DOHH2 (cell line): Measurements from ENCODE around the gene OR4P4.

Experiments used
- H3F3A ChIP-seq: fragments of 200-600 bp; sonication (generic), shearing (Covaris generic); 2 replicates; pipeline ENCODE4 v1.6.0; 2016; ENCODE audit warnings: antibody characterized with exemption, mild to moderate bottlenecking; ENCODE audit not compliant: control insufficient read depth, insufficient read depth
- H3K27ac ChIP-seq: fragments of 200-600 bp; sonication (generic); 2 replicates; pipeline ENCODE4 v1.5.1; 2014; ENCODE audit warnings: low read depth, mild to moderate bottlenecking, low read length, moderate library complexity
- H3K27me3 ChIP-seq: fragments of 200-600 bp; sonication (generic); 2 replicates; pipeline ENCODE4 v1.6.1; 2014; ENCODE audit warnings: mild to moderate bottlenecking, low read length, mixed read lengths; ENCODE audit not compliant: control insufficient read depth
- H3K36me3 ChIP-seq: fragments of 200-600 bp; sonication (generic); 2 replicates; pipeline ENCODE4 v1.6.1; 2014; ENCODE audit warnings: mild to moderate bottlenecking, low read length, moderate library complexity, mixed read lengths; ENCODE audit not compliant: control insufficient read depth
- H3K4me1 ChIP-seq: fragments of 200-600 bp; sonication (generic); 2 replicates; pipeline ENCODE4 v1.6.1; 2014; ENCODE audit warnings: mild to moderate bottlenecking, low read length, mixed read lengths; ENCODE audit not compliant: control insufficient read depth
- H3K4me2 ChIP-seq: fragments of 200-600 bp; sonication (generic); 2 replicates; pipeline ENCODE4 v1.6.0; 2014; ENCODE audit warnings: mild to moderate bottlenecking, low read length, moderate library complexity
- H3K4me3 ChIP-seq: fragments of 200-600 bp; sonication (generic); 2 replicates; pipeline ENCODE4 v1.5.1; 2014; ENCODE audit warnings: mild to moderate bottlenecking, low read length, mixed read lengths
- H3K79me2 ChIP-seq: fragments of 200-600 bp; sonication (generic); 2 replicates; pipeline ENCODE4 v1.6.1; 2014; ENCODE audit warnings: mild to moderate bottlenecking, low read length, mixed read lengths; ENCODE audit not compliant: control insufficient read depth
- H3K9me2 ChIP-seq: fragments of 200-600 bp; sonication (generic); replicated peaks from 2 replicates; pipeline ENCODE4 v1.6.1; 2014; ENCODE audit warnings: mild to moderate bottlenecking, low read length, mixed read lengths; ENCODE audit not compliant: control insufficient read depth
- H3K9me3 ChIP-seq: fragments of 200-600 bp; sonication (generic); 2 replicates; pipeline ENCODE4 v1.6.1; 2014; ENCODE audit warnings: antibody characterized with exemption, low read length, mixed read lengths; ENCODE audit not compliant: control insufficient read depth, insufficient read depth
- H4K20me1 ChIP-seq: fragments of 200-600 bp; sonication (generic); 2 replicates; pipeline ENCODE4 v1.6.0; 2014; ENCODE audit warnings: low read depth, mild to moderate bottlenecking, antibody characterized with exemption, low read length, moderate library complexity; ENCODE audit not compliant: control insufficient read depth, insufficient read depth
- CTCF ChIP-seq: fragments of 200-600 bp; sonication (generic); IDR thresholded peaks from one replicate; pipeline ENCODE4 v1.5.1; 2014; ENCODE audit warnings: antibody characterized with exemption, mild to moderate bottlenecking, low read depth, low read length; ENCODE audit not compliant: poor library complexity, severe bottlenecking
- EZH2phosphoT487 ChIP-seq: fragments of 200-600 bp; sonication (generic); IDR thresholded peaks from 2 replicates; pipeline ENCODE4 v1.6.1; 2017; ENCODE audit warnings: borderline replicate concordance, mild to moderate bottlenecking, antibody characterized with exemption, low read length, moderate library complexity, mixed read lengths

OR4P4 gene

GRCh38 chr11:55634813-55635212 lies at the start of gene OR4P4:
OR4P4 (plus strand) TSS chr11:55635113.
- Histone ChIP-seq H3K9me2 (no peaks in the 10 kb centered on the region; the same call in 1 of the 2 replicates), H3F3A (no peaks in the 10 kb centered on the region), H4K20me1 (no peaks in the 10 kb centered on the region), H3K36me3 (no peaks in the 10 kb centered on the region), H3K9me3 (no peaks in the 10 kb centered on the region), H3K4me2 (no peak within 1 kb of the TSS), H3K4me3 (no peak within 1 kb of the TSS), H3K27me3 (no peaks in the 10 kb centered on the region), H3K79me2 (no peaks in the 10 kb centered on the region), H3K27ac (no peak within 1 kb of the TSS), H3K4me1 (no peaks in the 10 kb centered on the region)
- TF ChIP-seq EZH2phosphoT487 (no peak), CTCF (no peak)

GRCh38 chr11:55607545-55607944 lies 27.4 kb upstream of the OR4P4 start, which contains the start of gene OR4C11:
OR4C11 (minus strand) TSS chr11:55607645; CDS start chr11:55604373, 3,272 bp downstream.
- Histone ChIP-seq H3K9me2 (no peaks in the 10 kb centered on the region), H3K27me3 (no peaks in the 10 kb centered on the region), H3K9me3 (no peaks in the 10 kb centered on the region), H3K4me3 (no peak within 1 kb of the TSS), H3K4me2 (no peak within 1 kb of the TSS), H3K27ac (no peak within 1 kb of the TSS), H3K4me1 (no peaks in the 10 kb centered on the region), H3K36me3 (no peaks in the 10 kb centered on the region), H3F3A (no peaks in the 10 kb centered on the region), H3K79me2 (no peaks in the 10 kb centered on the region), H4K20me1 (no peaks in the 10 kb centered on the region)
- no peak for TF ChIP-seq EZH2phosphoT487
- no peak for TF ChIP-seq CTCF

- Histone ChIP-seq H3K27ac (no peak overlapping the region), H3F3A (no peaks in the 10 kb centered on the region), H3K79me2 (no peaks in the 10 kb centered on the region), H3K36me3 (no peaks in the 10 kb centered on the region), H3K4me1 (no peaks in the 10 kb centered on the region), H3K27me3 (no peaks in the 10 kb centered on the region), H3K9me3 (peaks cover 3% of the 10 kb centered on the region; the same call in 1 of the 2 replicates), H3K4me2 (no peak overlapping the region), H3K9me2 (no peaks in the 10 kb centered on the region), H3K4me3 (no peak overlapping the region), H4K20me1 (no peaks in the 10 kb centered on the region)
- TF ChIP-seq EZH2phosphoT487 = no peak
These were observed 10.4 kb upstream of the OR4P4 start for GRCh38 chr11:55624531-55624930.

- TF ChIP-seq CTCF (no peak), EZH2phosphoT487 (no peak)
- H3F3A ChIP-seq = no peaks in the 10 kb centered on the region
- no peaks in the 10 kb centered on the region for H3K36me3 ChIP-seq
- no peaks in the 10 kb centered on the region for H3K79me2 ChIP-seq
- no peak within 1 kb of the TSS for H3K4me2 ChIP-seq
- H4K20me1 ChIP-seq = no peaks in the 10 kb centered on the region
- no peaks in the 10 kb centered on the region for H3K27me3 ChIP-seq
- no peak within 1 kb of the TSS for H3K4me3 ChIP-seq
- no peaks in the 10 kb centered on the region for H3K9me3 ChIP-seq
- H3K9me2 ChIP-seq = no peaks in the 10 kb centered on the region
- H3K4me1 ChIP-seq = no peaks in the 10 kb centered on the region
- H3K27ac ChIP-seq = no peak within 1 kb of the TSS
These were observed 13.1 kb downstream of the OR4P4 start, which contains the start of gene OR4S2 for GRCh38 chr11:55648027-55648426. OR4S2 (plus strand) TSS chr11:55648327; CDS start chr11:55650904, 2,577 bp downstream.
